ENCODE results near the gene FAAP20.

DNA sequence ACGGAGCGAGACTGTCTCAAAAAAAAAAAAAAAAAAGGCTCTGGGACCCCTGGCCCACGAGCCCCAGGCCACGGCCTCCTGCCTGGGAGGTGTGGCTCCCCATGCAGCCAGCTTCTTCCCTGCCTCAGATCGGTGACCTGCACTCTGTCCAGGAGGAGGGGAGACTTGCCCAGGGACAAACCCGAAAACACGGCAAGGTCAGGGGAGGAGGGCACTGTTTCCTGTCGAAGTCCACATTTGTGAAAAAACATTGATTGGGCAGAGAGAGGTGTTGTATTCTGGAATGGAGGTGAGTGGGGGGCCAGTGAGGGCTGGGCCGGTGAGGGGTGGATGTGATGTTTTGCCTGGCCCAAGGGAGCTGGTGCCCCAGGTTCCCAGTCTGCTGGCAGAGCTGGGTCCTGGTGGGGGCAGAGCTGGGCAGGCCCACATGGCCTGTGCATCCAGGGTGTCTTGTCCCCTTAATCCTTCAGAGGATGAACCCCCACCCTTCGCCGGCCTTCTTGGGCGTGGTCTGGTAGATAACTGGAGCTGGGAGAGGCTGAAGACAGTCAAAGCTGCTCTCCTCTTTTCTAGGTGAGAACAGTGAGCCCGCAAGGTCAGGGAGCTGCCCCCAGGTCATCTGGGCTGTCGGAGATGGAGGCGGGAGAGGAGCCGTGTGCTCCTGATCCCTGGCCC lies 12.4 kb upstream of the FAAP20 start:
- TF ChIP-seq, protein P1, sequence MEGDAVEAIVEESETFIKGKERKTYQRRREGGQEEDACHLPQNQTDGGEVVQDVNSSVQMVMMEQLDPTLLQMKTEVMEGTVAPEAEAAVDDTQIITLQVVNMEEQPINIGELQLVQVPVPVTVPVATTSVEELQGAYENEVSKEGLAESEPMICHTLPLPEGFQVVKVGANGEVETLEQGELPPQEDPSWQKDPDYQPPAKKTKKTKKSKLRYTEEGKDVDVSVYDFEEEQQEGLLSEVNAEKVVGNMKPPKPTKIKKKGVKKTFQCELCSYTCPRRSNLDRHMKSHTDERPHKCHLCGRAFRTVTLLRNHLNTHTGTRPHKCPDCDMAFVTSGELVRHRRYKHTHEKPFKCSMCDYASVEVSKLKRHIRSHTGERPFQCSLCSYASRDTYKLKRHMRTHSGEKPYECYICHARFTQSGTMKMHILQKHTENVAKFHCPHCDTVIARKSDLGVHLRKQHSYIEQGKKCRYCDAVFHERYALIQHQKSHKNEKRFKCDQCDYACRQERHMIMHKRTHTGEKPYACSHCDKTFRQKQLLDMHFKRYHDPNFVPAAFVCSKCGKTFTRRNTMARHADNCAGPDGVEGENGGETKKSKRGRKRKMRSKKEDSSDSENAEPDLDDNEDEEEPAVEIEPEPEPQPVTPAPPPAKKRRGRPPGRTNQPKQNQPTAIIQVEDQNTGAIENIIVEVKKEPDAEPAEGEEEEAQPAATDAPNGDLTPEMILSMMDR (IDR thresholded peaks at IDR 0.05; ENCODE audit: insufficient read depth, low read length, poor library complexity, severe bottlenecking): no peak
- TF ChIP-seq EZH2phosphoT487 (conservative IDR thresholded peaks at IDR 0.05; ENCODE audit: low read length): no peak
